Liver (tissue), 9 donors: ENCODE data around the gene EIF4B. TPM values are rescaled to one million over a fixed set of nuclear protein-coding genes. Genes with fewer than 3 reads are reported as not detected.
A peak's percentile ranks its signal among the peaks of the same experiment; 100 is the strongest.

Experiments used
- DNase-seq: peaks from one replicate; pipeline ENCODE4 v3.0.0-alpha.2; 2017; ENCODE audit warnings: low spot score
- H3K27ac ChIP-seq, 2 donors: one replicate each; pipeline ENCODE4 v1.7.0; 2013; ENCODE audit warnings: inconsistent platforms in 2 of 2, low read length in 2 of 2, control low read depth in 1 of 2, low read depth in 1 of 2, mild to moderate bottlenecking in 1 of 2
- H3K27me3 ChIP-seq, 4 donors: one replicate each; pipeline versions ENCODE4 v1.6.1 to v1.7.0; 2013; ENCODE audit warnings: low read length in 3 of 4, inconsistent platforms in 1 of 4, mild to moderate bottlenecking in 1 of 4, moderate library complexity in 1 of 4; ENCODE audit not compliant: control insufficient read depth in 4 of 4, insufficient read depth in 4 of 4
- H3K36me3 ChIP-seq, 4 donors: one replicate each; pipeline versions ENCODE4 v1.6.1 to v1.7.0; 2013; ENCODE audit warnings: low read length in 3 of 4, mild to moderate bottlenecking in 3 of 4, low read depth in 1 of 4, moderate library complexity in 1 of 4; ENCODE audit not compliant: control insufficient read depth in 4 of 4, insufficient read depth in 3 of 4
- H3K4me1 ChIP-seq, 4 donors: one replicate each; pipeline versions ENCODE4 v1.6.1 to v1.7.0; 2013; ENCODE audit warnings: low read length in 3 of 4, mild to moderate bottlenecking in 3 of 4, moderate library complexity in 1 of 4; ENCODE audit not compliant: control insufficient read depth in 4 of 4, insufficient read depth in 4 of 4
- H3K4me3 ChIP-seq, 3 donors: one replicate each; pipeline versions ENCODE4 v1.6.1 to v1.7.0; 2013; ENCODE audit warnings: low read length in 3 of 3, control low read depth in 1 of 3, low read depth in 1 of 3, mild to moderate bottlenecking in 1 of 3
- H3K9ac ChIP-seq, 2 donors: one replicate each; pipeline ENCODE4 v1.7.0; 2013; ENCODE audit warnings: low read length in 2 of 2, mild to moderate bottlenecking in 2 of 2, moderate library complexity in 2 of 2, control low read depth in 1 of 2, low read depth in 1 of 2
- H3K9me3 ChIP-seq, 4 donors: one replicate each; pipeline versions ENCODE4 v1.6.1 to v1.7.0; 2013; ENCODE audit warnings: low read length in 3 of 4; ENCODE audit not compliant: control insufficient read depth in 4 of 4
- EGR1 ChIP-seq, 2 donors: IDR thresholded peaks; 2 replicates each; pipeline ENCODE4 v1.6.1; 2016 to 2018; ENCODE audit warnings: antibody characterized with exemption in 2 of 2, low read depth in 2 of 2
- FOXA1 ChIP-seq: IDR thresholded peaks from 2 replicates; pipeline ENCODE4 v1.6.1; 2016; ENCODE audit warnings: antibody characterized with exemption
- FOXA2 ChIP-seq: IDR thresholded peaks from 2 replicates; pipeline ENCODE4 v1.6.1; 2016; ENCODE audit warnings: antibody characterized with exemption
- GABPA ChIP-seq, 2 donors: IDR thresholded peaks in 1 of 2; conservative IDR thresholded peaks in 1 of 2; 2 replicates each; pipeline ENCODE4 v1.6.1; 2016; ENCODE audit warnings: antibody characterized with exemption in 2 of 2, mild to moderate bottlenecking in 1 of 2, moderate library complexity in 1 of 2
- HNF4A ChIP-seq, 2 donors: conservative IDR thresholded peaks; 2 replicates each; pipeline ENCODE4 v1.6.1; 2016; ENCODE audit warnings: antibody characterized with exemption in 2 of 2, mild to moderate bottlenecking in 2 of 2
- HNF4G ChIP-seq: IDR thresholded peaks from 2 replicates; pipeline ENCODE4 v1.6.1; 2016; ENCODE audit warnings: antibody characterized with exemption
- JUND ChIP-seq, 2 donors: IDR thresholded peaks; 2 replicates each; pipeline ENCODE4 v1.6.1; 2016; ENCODE audit warnings: antibody characterized with exemption in 2 of 2
- NR2F2 ChIP-seq: IDR thresholded peaks from 2 replicates; pipeline ENCODE4 v1.6.1; 2016; ENCODE audit warnings: antibody characterized with exemption
- RAD21 ChIP-seq, 2 donors: IDR thresholded peaks; 2 replicates each; pipeline ENCODE4 v1.6.1; 2016; ENCODE audit warnings: antibody characterized with exemption in 2 of 2, mild to moderate bottlenecking in 2 of 2
- REST ChIP-seq: IDR thresholded peaks from 2 replicates; pipeline ENCODE4 v1.6.1; 2016; ENCODE audit warnings: antibody characterized with exemption, mild to moderate bottlenecking
- RXRA ChIP-seq, 2 donors: IDR thresholded peaks; 2 replicates each; pipeline ENCODE4 v1.6.1; 2017 to 2018; ENCODE audit warnings: antibody characterized with exemption in 2 of 2, mild to moderate bottlenecking in 1 of 2
- SP1 ChIP-seq: IDR thresholded peaks from 2 replicates; pipeline ENCODE4 v1.6.1; 2018; ENCODE audit warnings: antibody characterized with exemption, mild to moderate bottlenecking
- TAF1 ChIP-seq: conservative IDR thresholded peaks from 2 replicates; pipeline ENCODE4 v1.6.1; 2016; ENCODE audit warnings: antibody characterized with exemption, mild to moderate bottlenecking
- YY1 ChIP-seq: IDR thresholded peaks from 2 replicates; pipeline ENCODE4 v1.6.1; 2016; ENCODE audit warnings: antibody characterized with exemption, mild to moderate bottlenecking
- WGBS: extraction: QIAGEN DNeasy Blood & Tissue Kit; methylation state at CpG from one replicate; pipeline ENCODE4 v1.1.7; 2013; 5-methylcytosine and 5-hydroxymethylcytosine counted together
- polyA plus RNA-seq, 2 donors: library from polyadenylated mRNA; stranded (reverse) in 1 of 2; unstranded in 1 of 2; fragments of 200-250 nt in 1 of 2; fragments of >200 nt in 1 of 2; fragmentation: Nextera tagmentation in 1 of 2; extraction: Ambion mirVana in 1 of 2; gene quantifications; one replicate each; pipeline versions ENCODE4 v1.2.1 to v1.2.3, GENCODE V29; 2013 to 2015
- total RNA-seq, 2 donors: library from RNA; depleted of rRNA; stranded (reverse); fragments of >200 nt; gene quantifications; one replicate each; pipeline ENCODE4 v1.2.3, GENCODE V29; 2014
- TF ChIP-seq, protein P1 (sequence below): fragments of 150-350 bp; IDR thresholded peaks from 2 replicates; pipeline ENCODE4 v1.5.1; 2017; ENCODE audit warnings: improper control_type of control experiment, low read depth, low read length; ENCODE audit not compliant: missing input control
- TF ChIP-seq, protein P2 (sequence below): IDR thresholded peaks from 2 replicates; pipeline ENCODE4 v1.6.1; 2016; ENCODE audit warnings: antibody characterized with exemption
- TF ChIP-seq, protein P3 (sequence below): IDR thresholded peaks from 2 replicates; pipeline ENCODE4 v1.6.1; 2016; ENCODE audit warnings: antibody characterized with exemption
- TF ChIP-seq, protein P4 (sequence below): IDR thresholded peaks from 2 replicates; pipeline ENCODE4 v1.6.1; 2016; ENCODE audit warnings: antibody characterized with exemption
- donor health status: healthy.
- donor health status: healthy.
- donor health status: healthy.
- donor health status: healthy.
- donor health status: healthy.

EIF4B gene
- total and polyA plus RNA-seq, 4 donors: 32.1 to 273 (median 169) TPM

- TF ChIP-seq FOXA2: no peak
- no peak for TF ChIP-seq REST
- no peak for TF ChIP-seq RAD21 (IDR thresholded peaks at IDR 0.05)
- TF ChIP-seq HNF4A (conservative IDR thresholded peaks at IDR 0.05): no peak
- TF ChIP-seq SP1: no peak
- TF ChIP-seq EGR1 (IDR thresholded peaks at IDR 0.05; ENCODE audit: low read depth in 2 of 2): no peak
- TF ChIP-seq YY1: no peak
- TF ChIP-seq, protein P1, sequence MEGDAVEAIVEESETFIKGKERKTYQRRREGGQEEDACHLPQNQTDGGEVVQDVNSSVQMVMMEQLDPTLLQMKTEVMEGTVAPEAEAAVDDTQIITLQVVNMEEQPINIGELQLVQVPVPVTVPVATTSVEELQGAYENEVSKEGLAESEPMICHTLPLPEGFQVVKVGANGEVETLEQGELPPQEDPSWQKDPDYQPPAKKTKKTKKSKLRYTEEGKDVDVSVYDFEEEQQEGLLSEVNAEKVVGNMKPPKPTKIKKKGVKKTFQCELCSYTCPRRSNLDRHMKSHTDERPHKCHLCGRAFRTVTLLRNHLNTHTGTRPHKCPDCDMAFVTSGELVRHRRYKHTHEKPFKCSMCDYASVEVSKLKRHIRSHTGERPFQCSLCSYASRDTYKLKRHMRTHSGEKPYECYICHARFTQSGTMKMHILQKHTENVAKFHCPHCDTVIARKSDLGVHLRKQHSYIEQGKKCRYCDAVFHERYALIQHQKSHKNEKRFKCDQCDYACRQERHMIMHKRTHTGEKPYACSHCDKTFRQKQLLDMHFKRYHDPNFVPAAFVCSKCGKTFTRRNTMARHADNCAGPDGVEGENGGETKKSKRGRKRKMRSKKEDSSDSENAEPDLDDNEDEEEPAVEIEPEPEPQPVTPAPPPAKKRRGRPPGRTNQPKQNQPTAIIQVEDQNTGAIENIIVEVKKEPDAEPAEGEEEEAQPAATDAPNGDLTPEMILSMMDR: no peak
- no peak for TF ChIP-seq GABPA (IDR thresholded peaks at IDR 0.05 in 1 of 2, conservative IDR thresholded peaks at IDR 0.05 in 1 of 2)
- TF ChIP-seq, protein P2, sequence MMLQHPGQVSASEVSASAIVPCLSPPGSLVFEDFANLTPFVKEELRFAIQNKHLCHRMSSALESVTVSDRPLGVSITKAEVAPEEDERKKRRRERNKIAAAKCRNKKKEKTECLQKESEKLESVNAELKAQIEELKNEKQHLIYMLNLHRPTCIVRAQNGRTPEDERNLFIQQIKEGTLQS: no peak
- TF ChIP-seq, protein P3, sequence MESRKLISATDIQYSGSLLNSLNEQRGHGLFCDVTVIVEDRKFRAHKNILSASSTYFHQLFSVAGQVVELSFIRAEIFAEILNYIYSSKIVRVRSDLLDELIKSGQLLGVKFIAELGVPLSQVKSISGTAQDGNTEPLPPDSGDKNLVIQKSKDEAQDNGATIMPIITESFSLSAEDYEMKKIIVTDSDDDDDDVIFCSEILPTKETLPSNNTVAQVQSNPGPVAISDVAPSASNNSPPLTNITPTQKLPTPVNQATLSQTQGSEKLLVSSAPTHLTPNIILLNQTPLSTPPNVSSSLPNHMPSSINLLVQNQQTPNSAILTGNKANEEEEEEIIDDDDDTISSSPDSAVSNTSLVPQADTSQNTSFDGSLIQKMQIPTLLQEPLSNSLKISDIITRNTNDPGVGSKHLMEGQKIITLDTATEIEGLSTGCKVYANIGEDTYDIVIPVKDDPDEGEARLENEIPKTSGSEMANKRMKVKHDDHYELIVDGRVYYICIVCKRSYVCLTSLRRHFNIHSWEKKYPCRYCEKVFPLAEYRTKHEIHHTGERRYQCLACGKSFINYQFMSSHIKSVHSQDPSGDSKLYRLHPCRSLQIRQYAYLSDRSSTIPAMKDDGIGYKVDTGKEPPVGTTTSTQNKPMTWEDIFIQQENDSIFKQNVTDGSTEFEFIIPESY: no peak
- no peak for TF ChIP-seq TAF1
- no peak for TF ChIP-seq NR2F2
- TF ChIP-seq, protein P4, sequence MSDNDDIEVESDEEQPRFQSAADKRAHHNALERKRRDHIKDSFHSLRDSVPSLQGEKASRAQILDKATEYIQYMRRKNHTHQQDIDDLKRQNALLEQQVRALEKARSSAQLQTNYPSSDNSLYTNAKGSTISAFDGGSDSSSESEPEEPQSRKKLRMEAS: no peak
- no peak for TF ChIP-seq HNF4G
- TF ChIP-seq RXRA (IDR thresholded peaks at IDR 0.05): no peak
- TF ChIP-seq FOXA1: no peak
- TF ChIP-seq JUND (IDR thresholded peaks at IDR 0.05): no peak
Observed at GRCh38 chr12:53067993-53068770, 61.9 kb downstream of the EIF4B start.

More at GRCh38 chr12:53067993-53068770, 61.9 kb downstream of the EIF4B start:
- Histone ChIP-seq H3K4me1 (peaks cover 0 to 20% (median 5%) of the 10 kb centered on the region in 4 donors), H3K4me3 (no peak overlapping the region), H3K9me3 (no peaks in the 10 kb centered on the region), H3K36me3 (peaks cover 0 to 15% (median 4%) of the 10 kb centered on the region in 4 donors), H3K27me3 (no peaks in the 10 kb centered on the region), H3K27ac (no peak overlapping the region), H3K9ac (no peak overlapping the region)
- DNase-seq: peak; percentile 27
- 94% methylated on average over 13 of the region's 13 CpGs for WGBS
